GM18508 (cell line): ENCODE measurements around the gene SYN1.
"Not testable (repeated sequence)": the region's sequence is repeated elsewhere in the genome, so short reads cannot be mapped to it uniquely, and the experiment has no call there.

ENCODE experiments used
- ATAC-seq: cut with Tn5 transposase; IDR thresholded peaks from one replicate; pipeline ENCODE4 v1.9.1; 2021; ENCODE audit warnings: moderate number of reproducible peaks; ENCODE audit not compliant: insufficient read depth, unreplicated experiment

SYN1 gene

GRCh38 chrX:47619486-47620302, at the start of gene SYN1:
Gene SYN1, minus strand, starts transcription at chrX:47619857. Its CDS starts 129 bp downstream, at chrX:47619728.
- ATAC-seq, result no peak

GRCh38 chrX:47665797-47666196, 46.1 kb upstream of the SYN1 start:
- ATAC-seq, result not testable (repeated sequence)

GRCh38 chrX:47664737-47665136, 45.1 kb upstream of the SYN1 start:
- ATAC-seq, result no peak

- ATAC-seq, result no peak
Measured at GRCh38 chrX:47662144-47662657, 42.5 kb upstream of the SYN1 start.

GRCh38 chrX:47661539-47661938, 41.9 kb upstream of the SYN1 start:
- ATAC-seq, result no peak

- no peak for ATAC-seq
Measured at GRCh38 chrX:47659421-47659726, 39.7 kb upstream of the SYN1 start.

GRCh38 chrX:47658684-47659420, 39.2 kb upstream of the SYN1 start, which contains the start of gene UXT:
Gene UXT, minus strand, starts transcription at chrX:47659180. Its CDS starts 253 bp downstream, at chrX:47658927.
- peak; percentile 49 for ATAC-seq

- no peak for ATAC-seq
Measured at GRCh38 chrX:47658301-47658683, 38.6 kb upstream of the SYN1 start.

- no peak for ATAC-seq
Measured at GRCh38 chrX:47651043-47651905, 31.6 kb upstream of the SYN1 start.

GRCh38 chrX:47650164-47651042, 30.7 kb upstream of the SYN1 start, which contains the start of gene ELK1:
Gene ELK1, minus strand, starts transcription at chrX:47650563. Its CDS starts 9,122 bp downstream, at chrX:47641441.
- ATAC-seq, result peak; percentile 61

- ATAC-seq, result no peak
Measured at GRCh38 chrX:47649781-47650163, 30.1 kb upstream of the SYN1 start.

GRCh38 chrX:47649271-47649670, 29.6 kb upstream of the SYN1 start:
- ATAC-seq, result no peak

- ATAC-seq, result no peak
Measured at GRCh38 chrX:47648376-47648775, 28.7 kb upstream of the SYN1 start.

- ATAC-seq, result no peak
Measured at GRCh38 chrX:47646636-47647035, 27.0 kb upstream of the SYN1 start.

GRCh38 chrX:47645530-47645929, 25.9 kb upstream of the SYN1 start:
- no peak for ATAC-seq

- no peak for ATAC-seq
Measured at GRCh38 chrX:47644557-47645091, 25.0 kb upstream of the SYN1 start.

- ATAC-seq, result no peak
Measured at GRCh38 chrX:47643926-47644325, 24.3 kb upstream of the SYN1 start.

GRCh38 chrX:47638816-47639215, 19.2 kb upstream of the SYN1 start:
- no peak for ATAC-seq

GRCh38 chrX:47637546-47638195, 18.0 kb upstream of the SYN1 start:
- no peak for ATAC-seq
